ENCODE measurements around the gene NSUN2.
"Not testable (repeated sequence)": the region's sequence is repeated elsewhere in the genome, so short reads cannot be mapped to it uniquely, and the experiment has no call there.

Gene NSUN2

DNA sequence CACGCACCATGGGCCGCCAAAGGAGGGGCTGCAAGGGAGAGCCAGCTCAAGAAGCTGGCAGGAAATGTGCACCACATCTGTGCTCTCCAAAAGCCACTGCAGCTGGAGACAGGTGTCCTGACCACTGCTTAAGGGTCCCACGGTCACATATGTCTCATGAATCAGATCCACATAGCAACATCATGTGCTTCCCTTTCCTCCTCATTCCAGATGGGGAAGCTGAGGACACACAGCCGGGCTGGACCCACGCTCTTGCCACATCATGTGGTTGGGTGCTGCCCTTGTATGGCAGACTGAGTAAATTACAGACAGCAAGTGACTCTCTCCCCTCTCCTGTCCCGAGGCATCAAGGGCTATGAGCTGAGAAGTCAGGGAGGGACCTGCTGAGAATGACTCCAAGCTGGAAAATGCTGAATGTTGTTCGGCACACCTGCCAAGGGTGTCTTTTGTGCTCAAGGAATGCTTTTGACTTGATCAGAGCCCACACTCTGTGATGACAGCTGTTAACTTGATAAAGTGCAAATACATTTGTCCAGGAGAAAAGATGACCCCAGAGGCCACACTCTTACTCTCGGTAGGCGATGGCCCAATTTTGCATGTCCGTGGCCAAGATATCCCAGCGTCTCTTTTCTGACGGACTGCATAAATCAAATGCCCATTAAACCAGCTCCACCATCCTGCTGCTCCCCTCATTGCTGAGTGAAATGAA lies 58.2 kb downstream of the NSUN2 start:
- H3K4me3 ChIP-seq (ENCODE audit: low read length), result no peak overlapping the region
- DNase-seq (ENCODE audit: low read depth), result no peak
- TF ChIP-seq, protein P1, sequence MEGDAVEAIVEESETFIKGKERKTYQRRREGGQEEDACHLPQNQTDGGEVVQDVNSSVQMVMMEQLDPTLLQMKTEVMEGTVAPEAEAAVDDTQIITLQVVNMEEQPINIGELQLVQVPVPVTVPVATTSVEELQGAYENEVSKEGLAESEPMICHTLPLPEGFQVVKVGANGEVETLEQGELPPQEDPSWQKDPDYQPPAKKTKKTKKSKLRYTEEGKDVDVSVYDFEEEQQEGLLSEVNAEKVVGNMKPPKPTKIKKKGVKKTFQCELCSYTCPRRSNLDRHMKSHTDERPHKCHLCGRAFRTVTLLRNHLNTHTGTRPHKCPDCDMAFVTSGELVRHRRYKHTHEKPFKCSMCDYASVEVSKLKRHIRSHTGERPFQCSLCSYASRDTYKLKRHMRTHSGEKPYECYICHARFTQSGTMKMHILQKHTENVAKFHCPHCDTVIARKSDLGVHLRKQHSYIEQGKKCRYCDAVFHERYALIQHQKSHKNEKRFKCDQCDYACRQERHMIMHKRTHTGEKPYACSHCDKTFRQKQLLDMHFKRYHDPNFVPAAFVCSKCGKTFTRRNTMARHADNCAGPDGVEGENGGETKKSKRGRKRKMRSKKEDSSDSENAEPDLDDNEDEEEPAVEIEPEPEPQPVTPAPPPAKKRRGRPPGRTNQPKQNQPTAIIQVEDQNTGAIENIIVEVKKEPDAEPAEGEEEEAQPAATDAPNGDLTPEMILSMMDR (IDR thresholded peaks at IDR 0.05; ENCODE audit: insufficient read depth, low read depth, low read length, missing control alignments), result no peak

DNA sequence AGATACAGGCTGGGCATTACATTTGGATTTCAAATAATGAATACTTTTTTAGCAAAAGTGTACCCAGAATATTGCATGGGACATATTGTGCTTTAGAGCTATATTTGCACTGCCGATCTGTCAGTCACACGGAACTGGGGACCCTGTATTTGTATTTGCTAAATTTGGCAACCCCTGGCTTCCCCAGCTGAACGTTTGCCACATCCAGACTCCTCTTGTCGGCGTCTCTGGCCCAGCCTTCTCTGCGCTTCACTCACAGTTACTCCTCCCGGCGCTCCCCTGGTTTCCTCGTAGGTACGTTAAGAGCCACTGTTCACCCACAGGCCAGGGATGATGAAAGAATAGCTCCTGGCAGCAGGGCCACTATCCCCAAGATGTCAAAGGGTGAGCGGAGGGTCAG lies 58.7 kb downstream of the NSUN2 start:
- no peak overlapping the region for H3K4me3 ChIP-seq (ENCODE audit: low read length)
- no peak for DNase-seq (ENCODE audit: low read depth)
- TF ChIP-seq, protein P1 (IDR thresholded peaks at IDR 0.05; ENCODE audit: insufficient read depth, low read depth, low read length, missing control alignments), result no peak

DNA sequence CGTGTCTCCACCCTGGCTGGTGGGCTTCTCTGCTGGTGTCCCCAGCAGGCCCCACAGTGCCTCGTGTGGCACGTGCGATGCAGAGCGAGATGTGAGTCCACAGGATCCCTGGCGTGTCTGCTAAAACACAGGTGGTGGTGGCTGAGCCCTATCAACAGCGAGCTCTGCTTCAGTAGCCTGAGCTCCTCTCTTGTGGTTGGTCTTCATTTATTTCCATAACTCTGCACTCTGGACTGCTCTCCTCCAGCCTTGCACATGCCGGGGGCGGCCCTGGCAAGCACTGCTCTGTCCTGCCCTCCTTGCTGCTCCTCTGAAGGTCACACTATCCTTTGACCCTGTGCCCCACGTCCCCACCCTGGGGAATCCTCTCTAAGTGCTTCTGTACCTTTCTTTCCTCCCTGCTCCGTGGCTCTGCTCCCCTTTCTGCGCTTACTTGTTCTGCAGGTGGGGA lies 59.2 kb downstream of the NSUN2 start:
- TF ChIP-seq, protein P1 (IDR thresholded peaks at IDR 0.05; ENCODE audit: insufficient read depth, low read depth, low read length, missing control alignments), result no peak
- DNase-seq (ENCODE audit: low read depth), result no peak
- H3K4me3 ChIP-seq (ENCODE audit: low read length), result no peak overlapping the region

DNA sequence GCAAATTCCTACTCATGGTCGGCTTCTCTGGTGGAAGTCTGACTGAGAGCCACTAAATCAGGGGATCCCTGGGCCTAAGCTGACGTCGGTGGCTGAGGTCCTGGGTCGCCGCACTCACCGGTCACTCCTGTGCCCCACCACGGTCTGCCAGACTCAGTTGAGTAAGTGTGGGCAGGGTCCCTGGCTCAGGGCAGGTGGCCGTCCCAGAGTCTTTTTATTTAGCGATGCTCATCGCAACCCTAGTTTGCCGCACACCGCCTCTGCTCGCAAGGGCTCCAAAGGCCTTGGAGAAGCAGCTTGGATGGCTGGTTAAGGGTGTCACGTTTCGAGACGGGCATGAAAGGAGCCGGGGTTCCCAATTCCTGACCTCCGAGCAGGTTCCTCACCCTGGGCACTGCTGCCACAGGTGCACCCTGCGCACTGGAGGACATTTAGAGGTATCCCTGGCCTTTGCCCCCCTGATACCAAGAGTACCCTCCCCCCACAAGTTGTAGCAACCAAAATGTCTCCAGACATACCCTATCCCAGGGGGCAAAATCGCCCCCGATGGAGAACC lies 59.9 kb downstream of the NSUN2 start:
- no peak overlapping the region for H3K4me3 ChIP-seq (ENCODE audit: low read length)
- TF ChIP-seq, protein P1 (IDR thresholded peaks at IDR 0.05; ENCODE audit: insufficient read depth, low read depth, low read length, missing control alignments), result no peak
- DNase-seq (ENCODE audit: low read depth), result no peak

DNA sequence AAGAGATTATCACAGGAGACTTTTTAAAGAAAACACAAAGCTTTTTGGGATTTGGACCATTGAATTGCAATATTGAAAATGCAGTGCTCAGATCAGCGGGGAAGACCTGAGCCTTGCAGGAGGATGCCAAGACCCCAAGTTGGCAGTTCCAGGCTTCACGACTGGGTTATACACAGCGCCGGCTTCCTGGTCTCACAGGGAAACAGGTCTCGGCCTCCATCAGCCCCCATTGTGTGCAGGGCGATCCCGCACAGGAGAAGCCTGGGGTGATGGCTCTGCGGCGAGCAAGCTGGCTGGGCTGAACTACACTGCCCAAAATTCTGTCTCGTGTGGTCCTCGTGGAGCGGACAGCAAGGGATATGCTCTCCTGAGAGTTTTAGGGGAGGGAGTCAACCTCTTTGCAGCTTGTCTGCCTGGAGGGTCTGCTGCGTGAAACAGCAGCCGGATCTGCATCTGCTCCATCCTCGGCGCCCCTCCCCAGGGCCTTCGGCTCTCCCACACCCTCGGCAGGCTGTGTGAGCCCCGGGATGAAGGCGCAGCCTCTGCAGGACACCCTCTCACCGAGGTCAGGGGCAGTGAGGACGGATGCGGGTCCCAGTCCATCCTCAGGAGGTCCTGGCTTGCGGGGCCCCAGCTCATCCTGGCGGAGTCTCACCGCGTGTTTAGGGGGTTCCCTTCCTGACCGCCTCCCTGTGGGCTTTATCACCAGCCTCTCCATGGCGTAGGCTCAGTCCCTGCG lies 60.6 kb downstream of the NSUN2 start:
- TF ChIP-seq, protein P1 (IDR thresholded peaks at IDR 0.05; ENCODE audit: insufficient read depth, low read depth, low read length, missing control alignments), result no peak

DNA sequence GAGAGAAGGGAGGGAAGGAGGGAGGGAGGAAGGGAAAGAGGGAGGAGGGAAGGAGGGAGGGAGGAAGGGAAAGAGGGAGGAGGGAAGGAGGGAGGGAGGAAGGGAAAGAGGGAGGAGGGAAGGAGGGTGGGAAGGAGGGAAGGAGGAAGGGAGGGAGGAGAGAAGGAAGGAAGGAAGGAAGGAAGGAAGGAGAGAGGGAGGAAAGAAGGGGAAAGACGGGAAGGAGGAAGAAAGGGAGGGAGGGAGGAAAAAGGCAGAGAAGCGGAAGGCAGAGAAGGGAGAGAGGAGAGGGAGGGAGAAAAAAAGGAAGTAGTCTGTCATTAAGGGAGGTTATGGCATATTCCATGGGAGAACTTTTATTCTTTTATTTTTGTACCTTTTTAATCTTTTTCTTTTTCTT lies 61.2 kb downstream of the NSUN2 start:
- H3K4me3 ChIP-seq (ENCODE audit: low read length); DNase-seq (ENCODE audit: low read depth): not testable (repeated sequence)

More for the DNA sequence above, 60.6 kb downstream of the NSUN2 start:
- DNase-seq (ENCODE audit: low read depth), result no peak
- H3K4me3 ChIP-seq (ENCODE audit: low read length), result no peak overlapping the region

DNA sequence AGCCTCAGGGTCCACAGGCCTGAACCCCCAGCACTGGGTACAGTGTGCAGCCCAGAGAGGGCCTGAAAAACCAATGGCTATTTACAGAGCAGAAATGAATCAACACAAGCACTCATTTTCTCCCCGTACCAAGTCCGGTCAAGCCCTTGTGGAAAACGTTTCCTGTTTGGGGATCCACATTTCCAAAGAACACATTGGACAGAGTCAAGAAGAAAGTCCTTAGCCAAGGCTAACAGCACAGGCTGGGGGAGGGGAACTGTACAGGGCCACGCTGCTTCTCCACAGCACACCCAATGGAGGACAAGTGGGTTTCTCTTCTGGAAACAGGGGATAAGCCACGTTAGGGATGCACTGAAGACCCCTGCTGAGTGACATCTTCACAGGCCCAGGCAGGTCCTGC lies 62.3 kb downstream of the NSUN2 start:
- TF ChIP-seq, protein P1 (IDR thresholded peaks at IDR 0.05; ENCODE audit: insufficient read depth, low read depth, low read length, missing control alignments), result no peak
- DNase-seq (ENCODE audit: low read depth), result no peak
- H3K4me3 ChIP-seq (ENCODE audit: low read length), result no peak overlapping the region

Measured in epithelial cell of esophagus (primary cell).